Glutamatergic neuron (in vitro differentiated cells): ENCODE measurements around the gene PCDHB6. TPM values are rescaled to one million over a fixed set of nuclear protein-coding genes. Genes with fewer than 3 reads are reported as not detected.
"Not testable (repeated sequence)": the region's sequence is repeated elsewhere in the genome, so short reads cannot be mapped to it uniquely, and the experiment has no call there.

Experiments
- DNase-seq: peaks from one replicate; pipeline ENCODE4 v3.0.0; 2022
- H3K27ac Mint-ChIP-seq: one replicate; pipeline ENCODE4 v1.8.0; 2020; ENCODE audit warnings: mild to moderate bottlenecking, mixed read lengths, inconsistent platforms; ENCODE audit not compliant: unreplicated experiment
- H3K27me3 Mint-ChIP-seq: one replicate; pipeline ENCODE4 v1.8.0; 2020; ENCODE audit warnings: mild to moderate bottlenecking, moderate library complexity, mixed read lengths, inconsistent platforms; ENCODE audit not compliant: unreplicated experiment
- H3K36me3 Mint-ChIP-seq: one replicate; pipeline ENCODE4 v1.8.0; 2020; ENCODE audit warnings: mild to moderate bottlenecking, mixed read lengths, inconsistent platforms; ENCODE audit not compliant: unreplicated experiment
- H3K4me1 Mint-ChIP-seq: one replicate; pipeline ENCODE4 v1.8.0; 2020; ENCODE audit warnings: mild to moderate bottlenecking, low read depth, mixed read lengths, inconsistent platforms; ENCODE audit not compliant: unreplicated experiment
- H3K4me3 Mint-ChIP-seq: one replicate; pipeline ENCODE4 v1.8.0; 2020; ENCODE audit warnings: mild to moderate bottlenecking, mixed read lengths, inconsistent platforms; ENCODE audit not compliant: unreplicated experiment
- H3K9me3 Mint-ChIP-seq: one replicate; pipeline ENCODE4 v1.8.0; 2020; ENCODE audit warnings: mild to moderate bottlenecking, moderate library complexity, mixed read lengths, inconsistent platforms; ENCODE audit not compliant: unreplicated experiment
- long read RNA-seq: library from polyadenylated mRNA; unstranded; transcript quantifications from one replicate; pipeline ENCODE4 v2.0.0, GENCODE V29; 2020; ENCODE audit not compliant: unreplicated experiment
- total RNA-seq: library from RNA; stranded (reverse); fragmentation: NEBNext Ultra II Directional; extraction: Animal tissue kit (Norgen Biotek cat#: 25700); gene quantifications from one replicate; pipeline ENCODE4 v1.2.1, GENCODE V29; 2021; ENCODE audit not compliant: unreplicated experiment
- TF ChIP-seq, protein P1 (sequence below): fragments of 200-600 bp; sonication (generic); IDR thresholded peaks from one replicate; pipeline ENCODE4 v1.5.0; 2021; ENCODE audit not compliant: partially characterized antibody, unreplicated experiment

Gene PCDHB6
- total RNA-seq: 7.2 TPM
- long read RNA-seq: 0 reads

DNA sequence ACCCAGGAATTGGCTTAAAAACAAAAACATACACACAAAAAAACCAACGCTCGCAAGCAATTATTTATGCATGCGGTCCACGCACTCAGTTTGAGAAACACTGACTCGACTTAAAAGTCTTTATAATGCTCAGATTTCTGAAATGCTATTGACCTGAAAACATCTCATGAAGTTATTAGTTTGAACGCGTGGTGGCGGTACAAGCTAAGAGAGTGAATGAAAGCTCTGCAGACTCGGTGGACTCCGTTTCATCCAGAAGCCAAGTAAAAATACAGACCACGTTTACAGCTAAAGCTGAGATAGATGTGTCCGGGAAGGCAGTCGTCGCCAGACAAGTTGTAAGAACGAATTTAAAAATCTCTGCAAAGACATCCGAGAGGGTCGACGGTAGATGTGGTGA, at the start of gene PCDHB6:
Gene PCDHB6 (plus strand): TSS at position 246 of the 400 bp plus-strand sequence. CDS start 201 bp downstream, outside the sequence.
- TF ChIP-seq, protein P1, sequence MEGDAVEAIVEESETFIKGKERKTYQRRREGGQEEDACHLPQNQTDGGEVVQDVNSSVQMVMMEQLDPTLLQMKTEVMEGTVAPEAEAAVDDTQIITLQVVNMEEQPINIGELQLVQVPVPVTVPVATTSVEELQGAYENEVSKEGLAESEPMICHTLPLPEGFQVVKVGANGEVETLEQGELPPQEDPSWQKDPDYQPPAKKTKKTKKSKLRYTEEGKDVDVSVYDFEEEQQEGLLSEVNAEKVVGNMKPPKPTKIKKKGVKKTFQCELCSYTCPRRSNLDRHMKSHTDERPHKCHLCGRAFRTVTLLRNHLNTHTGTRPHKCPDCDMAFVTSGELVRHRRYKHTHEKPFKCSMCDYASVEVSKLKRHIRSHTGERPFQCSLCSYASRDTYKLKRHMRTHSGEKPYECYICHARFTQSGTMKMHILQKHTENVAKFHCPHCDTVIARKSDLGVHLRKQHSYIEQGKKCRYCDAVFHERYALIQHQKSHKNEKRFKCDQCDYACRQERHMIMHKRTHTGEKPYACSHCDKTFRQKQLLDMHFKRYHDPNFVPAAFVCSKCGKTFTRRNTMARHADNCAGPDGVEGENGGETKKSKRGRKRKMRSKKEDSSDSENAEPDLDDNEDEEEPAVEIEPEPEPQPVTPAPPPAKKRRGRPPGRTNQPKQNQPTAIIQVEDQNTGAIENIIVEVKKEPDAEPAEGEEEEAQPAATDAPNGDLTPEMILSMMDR: no peak
- no peaks in the 10 kb centered on the region for H3K4me1 Mint-ChIP-seq
- H3K4me3 Mint-ChIP-seq: no peak within 1 kb of the TSS
- no peak for DNase-seq
- H3K27me3 Mint-ChIP-seq: peaks cover 3% of the 10 kb centered on the region
- no peak within 1 kb of the TSS for H3K27ac Mint-ChIP-seq
- peaks cover 15% of the 10 kb centered on the region for H3K9me3 Mint-ChIP-seq
- H3K36me3 Mint-ChIP-seq: peaks cover 45% of the 10 kb centered on the region

DNA sequence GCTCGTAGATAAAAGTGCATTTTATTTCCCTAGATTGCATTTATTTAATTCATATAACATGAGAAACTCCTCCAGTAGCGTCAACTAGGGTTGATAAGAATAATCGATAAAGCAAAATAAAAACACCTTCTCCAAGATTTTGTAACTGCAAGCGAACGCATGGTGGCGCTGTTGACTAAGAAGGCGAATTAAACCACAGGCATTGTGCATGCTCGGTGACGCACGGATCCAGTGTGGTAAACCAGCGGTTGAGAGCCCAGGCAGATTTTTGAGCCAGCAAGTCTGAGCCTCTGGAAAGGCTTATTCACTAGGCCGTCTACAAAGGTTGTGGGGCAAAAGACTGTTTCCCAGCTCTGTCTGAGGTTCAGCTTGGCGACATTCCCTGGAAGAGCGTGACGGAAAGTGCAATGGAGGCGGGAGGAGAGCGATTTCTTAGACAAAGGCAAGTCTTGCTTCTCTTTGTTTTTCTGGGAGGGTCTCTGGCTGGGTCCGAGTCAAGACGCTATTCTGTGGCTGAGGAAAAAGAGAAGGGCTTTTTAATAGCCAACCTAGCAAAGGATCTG, 49.5 kb upstream of the PCDHB6 start, which contains the start of gene PCDHB3:
Gene PCDHB3 (plus strand): TSS at position 231 of the 563 bp plus-strand sequence. CDS start 177 bp downstream, at position 408.
- Mint-ChIP-seq H3K4me1 (peaks cover 2% of the 10 kb centered on the region), H3K36me3 (peaks cover 64% of the 10 kb centered on the region), H3K4me3 (peak within 1 kb of the TSS; percentile 97), H3K27me3 (peaks cover 12% of the 10 kb centered on the region), H3K27ac (peak within 1 kb of the TSS; percentile 99), H3K9me3 (peaks cover 44% of the 10 kb centered on the region)
- TF ChIP-seq, protein P1: peak; percentile 62
- peak; percentile 73 for DNase-seq

DNA sequence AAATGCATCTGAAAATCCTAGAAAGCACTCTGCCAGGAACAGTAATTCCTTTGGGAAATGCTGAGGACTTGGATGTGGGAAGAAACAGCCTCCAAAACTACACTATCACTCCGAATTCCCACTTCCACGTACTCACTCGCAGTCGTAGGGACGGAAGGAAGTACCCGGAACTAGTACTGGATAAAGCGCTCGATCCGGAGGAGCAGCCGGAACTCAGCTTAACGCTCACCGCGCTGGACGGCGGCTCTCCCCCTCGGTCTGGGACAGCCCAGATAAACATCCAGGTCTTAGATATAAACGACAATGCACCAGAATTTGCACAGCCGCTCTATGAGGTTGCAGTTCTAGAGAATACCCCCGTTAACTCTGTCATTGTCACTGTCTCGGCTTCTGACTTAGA, 48.8 kb upstream of the PCDHB6 start:
- DNase-seq: no peak
- Mint-ChIP-seq H3K4me3 (peak overlapping the region; percentile 97), H3K27ac (peak overlapping the region; percentile 99), H3K36me3 (peaks cover 60% of the 10 kb centered on the region), H3K27me3 (peaks cover 6% of the 10 kb centered on the region), H3K9me3 (peaks cover 37% of the 10 kb centered on the region), H3K4me1 (peaks cover 2% of the 10 kb centered on the region)
- TF ChIP-seq, protein P1: no peak

DNA sequence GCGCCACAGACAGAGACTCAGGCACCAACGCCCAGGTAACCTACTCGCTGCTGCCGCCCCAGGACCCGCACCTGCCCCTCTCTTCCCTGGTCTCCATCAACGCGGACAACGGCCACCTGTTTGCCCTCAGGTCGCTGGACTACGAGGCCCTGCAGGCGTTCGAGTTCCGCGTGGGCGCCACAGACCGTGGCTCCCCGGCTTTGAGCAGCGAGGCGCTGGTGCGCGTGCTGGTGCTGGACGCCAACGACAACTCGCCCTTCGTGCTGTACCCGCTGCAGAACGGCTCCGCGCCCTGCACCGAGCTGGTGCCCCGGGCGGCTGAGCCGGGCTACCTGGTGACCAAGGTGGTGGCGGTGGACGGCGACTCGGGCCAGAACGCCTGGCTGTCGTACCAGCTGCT, 47.8 kb upstream of the PCDHB6 start:
- peak overlapping the region; percentile 8 for H3K27ac Mint-ChIP-seq
- not testable (repeated sequence) for DNase-seq, H3K4me3 Mint-ChIP-seq, H3K4me1 Mint-ChIP-seq, H3K27me3 Mint-ChIP-seq
- peaks cover 35% of the 10 kb centered on the region for H3K9me3 Mint-ChIP-seq
- H3K36me3 Mint-ChIP-seq: peaks cover 58% of the 10 kb centered on the region

DNA sequence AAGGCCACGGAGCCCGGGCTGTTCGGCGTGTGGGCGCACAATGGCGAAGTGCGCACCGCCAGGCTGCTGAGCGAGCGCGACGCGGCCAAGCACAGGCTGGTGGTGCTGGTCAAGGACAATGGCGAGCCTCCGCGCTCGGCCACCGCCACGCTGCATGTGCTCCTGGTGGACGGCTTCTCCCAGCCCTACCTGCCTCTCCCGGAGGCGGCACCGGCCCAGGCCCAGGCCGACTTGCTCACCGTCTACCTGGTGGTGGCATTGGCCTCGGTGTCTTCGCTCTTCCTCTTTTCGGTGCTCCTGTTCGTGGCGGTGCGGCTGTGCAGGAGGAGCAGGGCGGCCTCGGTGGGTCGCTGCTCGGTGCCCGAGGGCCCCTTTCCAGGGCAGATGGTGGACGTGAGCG, 47.4 kb upstream of the PCDHB6 start:
- DNase-seq, H3K4me3 Mint-ChIP-seq, H3K4me1 Mint-ChIP-seq, H3K27ac Mint-ChIP-seq, H3K27me3 Mint-ChIP-seq: not testable (repeated sequence)
- Mint-ChIP-seq H3K9me3 (peaks cover 32% of the 10 kb centered on the region), H3K36me3 (peaks cover 58% of the 10 kb centered on the region)

DNA sequence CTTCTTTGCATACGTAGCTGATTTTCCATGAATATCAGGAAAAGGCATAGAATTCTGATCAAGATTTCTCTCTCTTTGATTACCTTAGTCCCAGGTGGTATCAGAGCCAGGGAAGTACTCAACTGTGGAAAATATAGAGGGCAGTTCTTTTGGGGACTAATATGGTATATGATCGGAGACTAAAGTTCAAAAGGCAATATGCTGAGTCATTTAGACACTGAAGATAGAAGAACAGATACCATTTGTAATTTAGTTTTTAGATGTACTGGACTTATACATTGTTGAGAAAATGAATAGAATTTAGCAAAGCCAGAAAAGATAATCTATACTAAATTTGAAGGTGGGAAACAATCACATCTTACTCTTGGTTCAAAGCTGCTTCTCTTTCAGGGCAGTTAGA, 44.5 kb upstream of the PCDHB6 start:
- no peak for DNase-seq
- TF ChIP-seq, protein P1: no peak
- peaks cover 25% of the 10 kb centered on the region for H3K9me3 Mint-ChIP-seq
- H3K27ac Mint-ChIP-seq: no peak overlapping the region
- no peak overlapping the region for H3K4me3 Mint-ChIP-seq
- H3K27me3 Mint-ChIP-seq: peaks cover 4% of the 10 kb centered on the region
- no peaks in the 10 kb centered on the region for H3K4me1 Mint-ChIP-seq
- H3K36me3 Mint-ChIP-seq: peaks cover 53% of the 10 kb centered on the region
